CD14-positive monocyte (primary cell): ENCODE measurements around the gene FUT8. TPM values are rescaled to one million over a fixed set of nuclear protein-coding genes. Genes with fewer than 3 reads are reported as not detected.
"Not testable (repeated sequence)": the region's sequence is repeated elsewhere in the genome, so short reads cannot be mapped to it uniquely, and the experiment has no call there.

ENCODE experiments used
- DNase-seq, 3 donors: peaks; one replicate each; pipeline ENCODE4 v3.0.0-alpha.2; 2011 to 2022
- H2AFZ ChIP-seq: 2 replicates; pipeline ENCODE4 v1.6.0; 2012; ENCODE audit warnings: mild to moderate bottlenecking, low read depth, low read length, inconsistent platforms; ENCODE audit not compliant: insufficient read depth, poor library complexity, severe bottlenecking
- H3K27ac ChIP-seq, 2 donors: 1 replicate in 1 of 2; 2 replicates in 1 of 2; pipeline ENCODE4 v1.5.1; 2012 to 2013; ENCODE audit warnings: low read length in 2 of 2, control low read depth in 1 of 2, inconsistent platforms in 1 of 2, low read depth in 1 of 2, mild to moderate bottlenecking in 1 of 2
- H3K27me3 ChIP-seq, 2 donors: one replicate each; pipeline versions ENCODE4 v1.6.0 to v1.6.1; 2011 to 2013; ENCODE audit warnings: low read length in 2 of 2; ENCODE audit not compliant: control insufficient read depth in 2 of 2, insufficient read depth in 2 of 2
- H3K36me3 ChIP-seq, 2 donors: replicated peaks in 1 of 2; 1 replicate in 1 of 2; 2 replicates in 1 of 2; pipeline versions ENCODE4 v1.5.1 to v1.6.1; 2012 to 2013; ENCODE audit warnings: low read length in 2 of 2, control low read depth in 1 of 2, inconsistent platforms in 1 of 2, mild to moderate bottlenecking in 1 of 2; ENCODE audit not compliant: insufficient read depth in 2 of 2, control insufficient read depth in 1 of 2
- H3K4me1 ChIP-seq, 2 donors: 1 replicate in 1 of 2; 2 replicates in 1 of 2; pipeline versions ENCODE4 v1.5.1 to v1.6.1; 2012 to 2013; ENCODE audit warnings: low read length in 2 of 2, control low read depth in 1 of 2, inconsistent platforms in 1 of 2, mild to moderate bottlenecking in 1 of 2, moderate library complexity in 1 of 2; ENCODE audit not compliant: insufficient read depth in 2 of 2, control insufficient read depth in 1 of 2
- H3K4me2 ChIP-seq: replicated peaks from 2 replicates; pipeline ENCODE3; 2012; ENCODE audit warnings: low read length, moderate library complexity, mild to moderate bottlenecking; ENCODE audit not compliant: poor library complexity, severe bottlenecking; ENCODE audit errors: extremely low read depth
- H3K4me3 ChIP-seq, 3 experiments: fragments of 200-600 bp in 1 of 3; sonication (generic) in 1 of 3; replicated peaks in 1 of 3; 1 replicate in 2 of 3; 2 replicates in 1 of 3; pipeline ENCODE4 v1.5.1; 2011 to 2013; ENCODE audit warnings: low read length in 3 of 3, mild to moderate bottlenecking in 3 of 3, control low read depth in 2 of 3, low read depth in 2 of 3, inconsistent platforms in 1 of 3, moderate library complexity in 1 of 3
- H3K79me2 ChIP-seq: 2 replicates; pipeline ENCODE4 v1.6.0; 2012; ENCODE audit warnings: mild to moderate bottlenecking, control low read depth, inconsistent platforms, low read length, moderate library complexity; ENCODE audit not compliant: insufficient read depth
- H3K9ac ChIP-seq: 2 replicates; pipeline ENCODE4 v1.6.0; 2017; ENCODE audit warnings: low read length, mild to moderate bottlenecking; ENCODE audit not compliant: insufficient read depth, poor library complexity, severe bottlenecking
- H3K9me3 ChIP-seq, 2 donors: replicated peaks in 1 of 2; 1 replicate in 1 of 2; 2 replicates in 1 of 2; pipeline versions ENCODE4 v1.5.1 to v1.6.1; 2012 to 2013; ENCODE audit warnings: low read length in 2 of 2, control low read depth in 1 of 2; ENCODE audit not compliant: control insufficient read depth in 1 of 2, insufficient read depth in 1 of 2
- H4K20me1 ChIP-seq: 2 replicates; pipeline ENCODE4 v1.6.0; 2012; ENCODE audit warnings: mild to moderate bottlenecking, low read length, control low read depth, moderate library complexity; ENCODE audit not compliant: insufficient read depth
- H3K27ac Mint-ChIP-seq, 7 donors: one replicate each; pipeline ENCODE4 v1.8.0; 2020; ENCODE audit warnings: mild to moderate bottlenecking in 7 of 7, mixed read lengths in 7 of 7, moderate library complexity in 6 of 7, inconsistent platforms in 2 of 7
- H3K27me3 Mint-ChIP-seq, 3 donors: one replicate each; pipeline ENCODE4 v1.8.0; 2021 to 2022; ENCODE audit warnings: low read depth in 3 of 3, mild to moderate bottlenecking in 3 of 3, mixed read lengths in 3 of 3, moderate library complexity in 3 of 3, inconsistent platforms in 1 of 3
- H3K36me3 Mint-ChIP-seq, 2 donors: one replicate each; pipeline ENCODE4 v1.8.0; 2020; ENCODE audit warnings: mixed read lengths in 2 of 2, inconsistent platforms in 1 of 2, mild to moderate bottlenecking in 1 of 2
- H3K4me1 Mint-ChIP-seq: one replicate; pipeline ENCODE4 v1.8.0; 2020; ENCODE audit warnings: mild to moderate bottlenecking, mixed read lengths
- H3K4me3 Mint-ChIP-seq, 2 donors: one replicate each; pipeline ENCODE4 v1.8.0; 2020; ENCODE audit warnings: mild to moderate bottlenecking in 2 of 2, mixed read lengths in 2 of 2, moderate library complexity in 1 of 2
- H3K9me3 Mint-ChIP-seq, 7 donors: one replicate each; pipeline ENCODE4 v1.8.0; 2020 to 2022; ENCODE audit warnings: mixed read lengths in 7 of 7, mild to moderate bottlenecking in 6 of 7, moderate library complexity in 6 of 7, inconsistent platforms in 2 of 7
- CTCF ChIP-seq: fragments of 200-600 bp; IDR thresholded peaks from one replicate; pipeline ENCODE4 v1.8.0; 2022; ENCODE audit warnings: antibody characterized with exemption, mild to moderate bottlenecking
- WGBS: methylation state at CpG from one replicate; pipeline ENCODE4 v1.1.5; 2013; ENCODE audit warnings: missing lambda C conversion rate; ENCODE audit not compliant: insufficient coverage; 5-methylcytosine and 5-hydroxymethylcytosine counted together
- intact Hi-C, 2 donors: fragments of 100-400 bp; cut with micrococcal nuclease; formaldehyde crosslinking; loops; one replicate each; pipeline versions ENCODE4 v1.15.0 to v1.15.1; 2023
- polyA plus RNA-seq, 3 donors: library from polyadenylated mRNA; depleted of rRNA in 1 of 3; unstranded in 2 of 3; stranded (reverse) in 1 of 3; fragments of 300-500 nt in 2 of 3; fragments of >200 nt in 1 of 3; fragmentation: Illumina TruSeq in 2 of 3; gene quantifications; 1 replicate in 2 of 3; 2 replicates in 1 of 3; pipeline ENCODE4 v1.2.3, GENCODE V29; 2012 to 2021

The FUT8 gene
- polyA plus RNA-seq, 3 donors: 1.6 to 5.1 (median 5.0) TPM

GRCh38 chr14:65704850-65705249 lies 292.3 kb downstream of the FUT8 start:
- TF ChIP-seq CTCF: no peak
- Histone ChIP-seq H3K27me3 (no peaks in the 10 kb centered on the region), H3K9ac (no peak overlapping the region), H3K4me2 (no peak overlapping the region), H3K79me2 (no peaks in the 10 kb centered on the region), H2AFZ (no peak overlapping the region), H3K27ac (no peak overlapping the region), H3K4me1 (no peaks in the 10 kb centered on the region), H3K36me3 (no peaks in the 10 kb centered on the region), H3K4me3 (no peak overlapping the region), H3K9me3 (peaks cover 0 to 3% of the 10 kb centered on the region in 2 donors), H4K20me1 (no peaks in the 10 kb centered on the region)
- intact Hi-C loops: no loop called here
- Mint-ChIP-seq H3K27me3 (no peaks in the 10 kb centered on the region), H3K36me3 (no peaks in the 10 kb centered on the region), H3K4me1 (no peaks in the 10 kb centered on the region), H3K9me3 (peaks cover 3 to 12% (median 7%) of the 10 kb centered on the region in 7 donors), H3K4me3 (no peak overlapping the region), H3K27ac (no peak overlapping the region)
- no peak for DNase-seq

GRCh38 chr14:65709576-65709975 lies 297.0 kb downstream of the FUT8 start:
- H3K79me2 ChIP-seq: no peaks in the 10 kb centered on the region
- no peak overlapping the region for H3K27ac Mint-ChIP-seq
- H3K27me3 Mint-ChIP-seq: no peaks in the 10 kb centered on the region
- no peak overlapping the region for H2AFZ ChIP-seq
- no peak overlapping the region for H3K4me3 Mint-ChIP-seq
- WGBS: 70% methylated on average over 2 of the region's 6 CpGs
- DNase-seq: no peak
- H3K27me3 ChIP-seq: no peaks in the 10 kb centered on the region
- H3K36me3 Mint-ChIP-seq: no peaks in the 10 kb centered on the region
- peaks cover 3 to 10% (median 8%) of the 10 kb centered on the region in 7 donors for H3K9me3 Mint-ChIP-seq
- H3K27ac ChIP-seq: no peak overlapping the region
- no peak for TF ChIP-seq CTCF
- H3K9me3 ChIP-seq: peaks cover 0 to 3% of the 10 kb centered on the region in 2 donors
- H3K4me3 ChIP-seq: no peak overlapping the region
- H3K9ac ChIP-seq: no peak overlapping the region
- no peaks in the 10 kb centered on the region for H3K4me1 Mint-ChIP-seq
- no peak overlapping the region for H3K4me2 ChIP-seq
- H3K36me3 ChIP-seq: no peaks in the 10 kb centered on the region
- H3K4me1 ChIP-seq: no peaks in the 10 kb centered on the region
- intact Hi-C loops: no loop called here
- no peaks in the 10 kb centered on the region for H4K20me1 ChIP-seq

- H3K4me1 Mint-ChIP-seq, H3K79me2 ChIP-seq, H3K4me3 Mint-ChIP-seq, H2AFZ ChIP-seq, intact Hi-C loops, H4K20me1 ChIP-seq, H3K27me3 ChIP-seq, H3K27ac ChIP-seq, DNase-seq, H3K36me3 ChIP-seq, H3K4me2 ChIP-seq, H3K9ac ChIP-seq, H3K27me3 Mint-ChIP-seq, H3K4me3 ChIP-seq, H3K27ac Mint-ChIP-seq, H3K4me1 ChIP-seq, H3K36me3 Mint-ChIP-seq: not testable (repeated sequence)
- 99% methylated on average over 28 of the region's 35 CpGs for WGBS
- H3K9me3 ChIP-seq: peaks cover 21 to 28% of the 10 kb centered on the region in 2 donors
- H3K9me3 Mint-ChIP-seq: peaks cover 23 to 39% (median 30%) of the 10 kb centered on the region in 7 donors
These were observed 304.3 kb downstream of the FUT8 start for GRCh38 chr14:65716813-65717212.
